CD4-positive, alpha-beta T cell treated with Interleukin-15 for 1 hour (primary cell): ENCODE measurements around the gene SMNDC1.

Experiments
- DNase-seq: peaks from one replicate; pipeline ENCODE4 v3.0.0-alpha.2; 2020

SMNDC1 gene

GRCh38 chr10:110326351-110327032 lies 21.8 kb upstream of the SMNDC1 start:
- DNase-seq: no peak

- no peak for DNase-seq
These were observed 20.1 kb upstream of the SMNDC1 start for GRCh38 chr10:110324805-110325280.

GRCh38 chr10:110324201-110324804 lies 19.6 kb upstream of the SMNDC1 start:
- no peak for DNase-seq

- DNase-seq: no peak
These were observed 18.8 kb upstream of the SMNDC1 start for GRCh38 chr10:110323503-110323902.

- DNase-seq: no peak
These were observed 17.3 kb upstream of the SMNDC1 start for GRCh38 chr10:110321869-110322620.

GRCh38 chr10:110317866-110318850 lies 13.4 kb upstream of the SMNDC1 start:
- DNase-seq: no peak

GRCh38 chr10:110313674-110314073 lies 9.0 kb upstream of the SMNDC1 start:
- no peak for DNase-seq

GRCh38 chr10:110312206-110312605 lies 7.5 kb upstream of the SMNDC1 start:
- DNase-seq: no peak

GRCh38 chr10:110311357-110311949 lies 6.7 kb upstream of the SMNDC1 start:
- no peak for DNase-seq

- DNase-seq: no peak
These were observed 6.0 kb upstream of the SMNDC1 start for GRCh38 chr10:110310741-110311140.

- DNase-seq: no peak
These were observed 3.1 kb upstream of the SMNDC1 start for GRCh38 chr10:110307805-110308204.

- DNase-seq: no peak
These were observed 1.7 kb upstream of the SMNDC1 start for GRCh38 chr10:110306452-110306768.

GRCh38 chr10:110305767-110306451 lies 1.2 kb upstream of the SMNDC1 start:
- DNase-seq: peak; percentile 73

- DNase-seq: no peak
These were observed 333 bp downstream of the SMNDC1 start for GRCh38 chr10:110304394-110304779.

GRCh38 chr10:110303681-110304080 lies 1.0 kb downstream of the SMNDC1 start:
- no peak for DNase-seq

- DNase-seq: no peak
These were observed 4.2 kb downstream of the SMNDC1 start for GRCh38 chr10:110300486-110300986.

- DNase-seq: no peak
These were observed 7.8 kb downstream of the SMNDC1 start for GRCh38 chr10:110296966-110297365.

GRCh38 chr10:110286841-110287240 lies 17.9 kb downstream of the SMNDC1 start:
- DNase-seq: no peak

- no peak for DNase-seq
These were observed 19.2 kb downstream of the SMNDC1 start for GRCh38 chr10:110285501-110285900.

- no peak for DNase-seq
These were observed 20.5 kb downstream of the SMNDC1 start for GRCh38 chr10:110284262-110284661.

- DNase-seq: peak; percentile 33
These were observed 25.2 kb downstream of the SMNDC1 start for GRCh38 chr10:110279407-110279986.
